ENCODE data around the gene DGKZ.

DGKZ gene

GRCh38 chr11:46338636-46338987 lies 8.7 kb upstream of the DGKZ start:
- no peak for TF ChIP-seq CTCF (conservative IDR thresholded peaks at IDR 0.05; ENCODE audit: control insufficient read depth, insufficient read depth, low read depth, low read length)
- no peak overlapping the region for H3K4me3 ChIP-seq (ENCODE audit: control insufficient read depth, low read depth, low read length)
- DNase-seq (ENCODE audit: low read depth): peak; percentile 23

- no peak for TF ChIP-seq CTCF (conservative IDR thresholded peaks at IDR 0.05; ENCODE audit: control insufficient read depth, insufficient read depth, low read depth, low read length)
- H3K4me3 ChIP-seq (ENCODE audit: control insufficient read depth, low read depth, low read length): no peak overlapping the region
These were observed 8.1 kb upstream of the DGKZ start for GRCh38 chr11:46338988-46339666.

GRCh38 chr11:46339816-46340215 lies 7.4 kb upstream of the DGKZ start:
- no peak for TF ChIP-seq CTCF (conservative IDR thresholded peaks at IDR 0.05; ENCODE audit: control insufficient read depth, insufficient read depth, low read depth, low read length)
- DNase-seq (ENCODE audit: low read depth): no peak
- H3K4me3 ChIP-seq (ENCODE audit: control insufficient read depth, low read depth, low read length): no peak overlapping the region

More at GRCh38 chr11:46338988-46339666, 8.1 kb upstream of the DGKZ start:
- DNase-seq (ENCODE audit: low read depth): no peak

- no peak for TF ChIP-seq CTCF (conservative IDR thresholded peaks at IDR 0.05; ENCODE audit: control insufficient read depth, insufficient read depth, low read depth, low read length)
- DNase-seq (ENCODE audit: low read depth): no peak
- no peak overlapping the region for H3K4me3 ChIP-seq (ENCODE audit: control insufficient read depth, low read depth, low read length)
These were observed 5.8 kb upstream of the DGKZ start for GRCh38 chr11:46341454-46341853.

- no peak for DNase-seq (ENCODE audit: low read depth)
- H3K4me3 ChIP-seq (ENCODE audit: control insufficient read depth, low read depth, low read length): no peak overlapping the region
- TF ChIP-seq CTCF (conservative IDR thresholded peaks at IDR 0.05; ENCODE audit: control insufficient read depth, insufficient read depth, low read depth, low read length): no peak
These were observed 5.0 kb upstream of the DGKZ start for GRCh38 chr11:46342239-46342638.

GRCh38 chr11:46343520-46343919 lies 3.7 kb upstream of the DGKZ start:
- no peak overlapping the region for H3K4me3 ChIP-seq (ENCODE audit: control insufficient read depth, low read depth, low read length)
- TF ChIP-seq CTCF (conservative IDR thresholded peaks at IDR 0.05; ENCODE audit: control insufficient read depth, insufficient read depth, low read depth, low read length): no peak

More at GRCh38 chr11:46343520-46343919, 3.7 kb upstream of the DGKZ start:
- no peak for DNase-seq (ENCODE audit: low read depth)

All from fibroblast of mammary gland (primary cell).